ENCODE results near the gene SKP1. TPM values are rescaled to one million over a fixed set of nuclear protein-coding genes. Genes with fewer than 3 reads are reported as not detected.

Gene SKP1
- total RNA-seq (2011; cell fraction: chromatin; rRNA removed; ENCODE audit: low replicate concordance), result 90.0 and 233 TPM in 2 replicates
- 56.3 and 56.9 TPM in 2 replicates for total RNA-seq (2011; cell fraction: nucleolus; rRNA removed)
- total RNA-seq (2011; cell fraction: nucleoplasm; rRNA removed), result 128 and 219 TPM in 2 replicates
- total RNA-seq (2014; rRNA removed), result 259 and 301 TPM in 2 replicates
- total RNA-seq (2014; rRNA removed; fragmentation: Illumina TruSeq; extraction: Trizol), result 655 and 748 TPM in 2 replicates
- 621 and 639 TPM in 2 replicates for total RNA-seq (2015; rRNA removed; fragmentation: Illumina TruSeq; extraction: Trizol)
- 302 and 303 TPM in 2 replicates for total RNA-seq (2021)
- polyA plus RNA-seq (2011; rRNA removed), result 471 and 627 TPM in 2 replicates
- polyA plus RNA-seq (2011; cell fraction: cytosol; rRNA removed), result 91.9 and 240 TPM in 2 replicates
- 71.9 and 148 TPM in 2 replicates for polyA plus RNA-seq (2011; cell fraction: nucleus; rRNA removed)
- 488 and 491 TPM in 2 replicates for polyA plus RNA-seq (2012)
- polyA plus RNA-seq (2014; fragmentation: Illumina TruSeq; extraction: Trizol), result 809 and 876 TPM in 2 replicates
- 1,000 to 10,000 TPM; 2,075 to 2,109 TPM for polyA plus RNA-seq (2014; fragmentation: Nextera tagmentation; extraction: Ambion mirVana)
- 625 and 669 TPM in 2 replicates for polyA plus RNA-seq (2014; rRNA removed)
- polyA minus RNA-seq (2011; rRNA and poly(A)+ RNA removed), result 617 and 618 TPM in 2 replicates
- 97.3 and 126 TPM in 2 replicates for polyA minus RNA-seq (2011; cell fraction: cytosol; rRNA and poly(A)+ RNA removed)
- 44.0 and 74.6 TPM in 2 replicates for polyA minus RNA-seq (2011; cell fraction: nucleus; rRNA and poly(A)+ RNA removed)
- percentile 91 among the genes with signal in this experiment for Bru-seq, nascent RNA
- BruChase-seq, experiment 1, labeled RNA remaining after a 2-hour chase, result percentile 93 among the genes with signal in this experiment
- percentile 90 among the genes with signal in this experiment for BruChase-seq, experiment 2, labeled RNA remaining after a 6-hour chase
- long read RNA-seq, experiment 1, full-length matches to known transcripts, result 898 of 990 reads
- long read RNA-seq, experiment 1, partial matches to known transcripts, result 25 of 990 reads
- long read RNA-seq, experiment 1, other reads (novel, unspliced or antisense), result 67 of 990 reads
- long read RNA-seq, experiment 2, full-length matches to known transcripts, result 247 of 339 reads
- long read RNA-seq, experiment 2, partial matches to known transcripts, result 31 of 339 reads
- long read RNA-seq, experiment 2, other reads (novel, unspliced or antisense), result 61 of 339 reads
- long read RNA-seq, experiment 3, full-length matches to known transcripts, result 480 of 492 reads
- long read RNA-seq, experiment 3, partial matches to known transcripts, result 5 of 492 reads
- long read RNA-seq, experiment 3, other reads (novel, unspliced or antisense), result 7 of 492 reads

DNA sequence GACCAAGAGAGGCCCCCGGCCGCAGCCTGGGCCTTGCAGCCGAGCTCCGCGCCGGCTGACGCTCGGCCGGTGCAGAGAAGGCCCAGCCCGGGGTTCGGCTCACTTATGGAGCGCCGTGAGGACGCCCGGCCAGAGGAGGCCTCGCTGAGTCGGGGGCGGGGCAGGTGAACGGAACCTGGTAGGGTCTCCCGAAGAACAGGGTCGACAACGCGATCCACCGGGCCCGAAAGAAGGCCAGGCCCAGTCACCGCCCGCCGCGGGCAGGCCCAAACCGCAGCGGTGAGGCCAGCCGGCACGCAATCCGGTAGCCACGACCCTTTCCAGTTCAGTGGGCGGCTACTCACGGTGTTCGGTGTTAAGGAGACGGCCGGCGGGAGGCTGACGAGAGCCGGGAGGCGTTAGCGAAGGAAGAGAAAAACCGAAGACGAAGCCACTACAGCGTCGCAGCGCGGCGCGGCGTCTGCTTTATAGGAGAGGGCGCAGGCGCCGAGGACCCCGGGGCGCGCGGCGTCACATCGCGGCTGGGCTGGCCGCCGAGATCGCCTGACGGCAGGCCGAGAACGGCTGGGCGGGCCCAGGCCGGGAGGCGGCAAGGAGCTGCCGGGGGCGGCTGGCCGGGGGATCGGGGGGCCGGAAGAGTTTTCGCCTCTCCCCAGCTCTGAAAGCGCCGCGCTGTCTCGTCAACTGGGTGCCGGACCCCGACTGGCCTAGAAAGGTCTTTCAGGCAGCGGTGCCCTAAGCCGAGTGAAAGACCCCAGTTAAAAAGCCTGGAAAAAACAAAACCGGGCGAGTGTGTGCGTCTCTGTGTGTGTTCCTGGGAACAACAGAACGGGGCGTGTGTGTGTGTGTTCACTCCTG, at the start of gene SKP1:
Gene SKP1, minus strand, starts transcription at position 440 of the 858 bp plus-strand sequence. CDS start 2,928 bp downstream, outside the sequence.
- Histone ChIP-seq H3K9ac (ENCODE audit: insufficient read depth in 1 of 2, low read depth in 2 of 2, low read length in 2 of 2) (peak within 1 kb of the TSS; percentile 95 to 96), H3K4me3 (peak within 1 kb of the TSS; percentile 98), H2AFZ (ENCODE audit: low read depth, low read length) (peak within 1 kb of the TSS; percentile 99), H3K36me3 (ENCODE audit: control insufficient read depth, insufficient read depth, low read length) (peaks cover 26% of the 10 kb centered on the region), H3K27ac (ENCODE audit: extremely low read depth, low read depth, low read length) (peak within 1 kb of the TSS; percentile 97), H4K20me1 (replicated peaks; ENCODE audit: control insufficient read depth, insufficient read depth, low read length) (peaks cover 19% of the 10 kb centered on the region; the same call in 1 of the 2 replicates), H3K9me3 (replicated peaks; ENCODE audit: control insufficient read depth, insufficient read depth, low read depth, low read length) (no peaks in the 10 kb centered on the region), H3K9me1 (ENCODE audit: control insufficient read depth, insufficient read depth, low read length) (no peaks in the 10 kb centered on the region), H3K4me1 (replicated peaks in 1 of 2; ENCODE audit: control insufficient read depth in 2 of 2, insufficient read depth in 2 of 2, low read length in 2 of 2) (peaks cover 17 to 18% of the 10 kb centered on the region in 2 experiments), H3K4me2 (ENCODE audit: insufficient read depth, low read length) (peak within 1 kb of the TSS; percentile 98), H3K79me2 (ENCODE audit: control insufficient read depth, insufficient read depth, low read length) (peaks cover 51% of the 10 kb centered on the region), H3K27me3 (ENCODE audit: control insufficient read depth in 2 of 2, insufficient read depth in 2 of 2, low read length in 2 of 2) (no peaks in the 10 kb centered on the region)
- in situ Hi-C loops (cut with MboI), result no loop called here
- WGBS (ENCODE audit: insufficient coverage, low coverage, missing lambda C conversion rate), result under 1% methylated on average over 81 of the region's 92 CpGs
- intact Hi-C loops (cut with micrococcal nuclease), result loop anchor here (2.0 kb wide), 2 partner anchors 194 to 472 kb away; partner anchors contain the start of genes SEC24A and UBE2B
- ChIA-PET CTCF (ENCODE audit: low intra/inter-chr PET ratio) (no interaction called here), POLR2A (interaction anchor here (0.5 to 3.6 kb wide), 44 partner anchors 8 to 669 kb away, joined by 3 to 40 read pairs (median 4); partner anchors contain the start of genes C5orf24, PPP2CA, SEC24A and UBE2B)
- FAIRE-seq (peak; percentile 66), ATAC-seq (peak; percentile 89), DNase-seq (ENCODE audit: extremely low read depth in 1 of 4, low spot score in 3 of 4) (peak; percentile 89 to 93 (median 90))
- BruUV-seq (replicated peaks), result no TSS peak
- peak; percentile 87 for TF ChIP-seq FOXK1 (CRISPR knock-in tag; IDR thresholded peaks at IDR 0.05; ENCODE audit: borderline replicate concordance)
- TF ChIP-seq, protein P1, sequence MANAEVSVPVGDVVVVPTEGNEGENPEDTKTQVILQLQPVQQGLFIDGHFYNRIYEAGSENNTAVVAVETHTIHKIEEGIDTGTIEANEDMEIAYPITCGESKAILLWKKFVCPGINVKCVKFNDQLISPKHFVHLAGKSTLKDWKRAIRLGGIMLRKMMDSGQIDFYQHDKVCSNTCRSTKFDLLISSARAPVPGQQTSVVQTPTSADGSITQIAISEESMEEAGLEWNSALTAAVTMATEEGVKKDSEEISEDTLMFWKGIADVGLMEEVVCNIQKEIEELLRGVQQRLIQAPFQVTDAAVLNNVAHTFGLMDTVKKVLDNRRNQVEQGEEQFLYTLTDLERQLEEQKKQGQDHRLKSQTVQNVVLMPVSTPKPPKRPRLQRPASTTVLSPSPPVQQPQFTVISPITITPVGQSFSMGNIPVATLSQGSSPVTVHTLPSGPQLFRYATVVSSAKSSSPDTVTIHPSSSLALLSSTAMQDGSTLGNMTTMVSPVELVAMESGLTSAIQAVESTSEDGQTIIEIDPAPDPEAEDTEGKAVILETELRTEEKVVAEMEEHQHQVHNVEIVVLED (CRISPR knock-in tag; IDR thresholded peaks at IDR 0.05), result peak; percentile 77
- peak; percentile 79 for TF ChIP-seq PHF20 (IDR thresholded peaks at IDR 0.05; ENCODE audit: partially characterized antibody)
- TF ChIP-seq OTX1 (CRISPR knock-in tag; IDR thresholded peaks at IDR 0.05), result no peak
- peak; percentile 96 for TF ChIP-seq RBBP5 (IDR thresholded peaks at IDR 0.05; ENCODE audit: borderline replicate concordance, insufficient read depth, low read length, poor library complexity, severe bottlenecking)
- TF ChIP-seq, protein P2, sequence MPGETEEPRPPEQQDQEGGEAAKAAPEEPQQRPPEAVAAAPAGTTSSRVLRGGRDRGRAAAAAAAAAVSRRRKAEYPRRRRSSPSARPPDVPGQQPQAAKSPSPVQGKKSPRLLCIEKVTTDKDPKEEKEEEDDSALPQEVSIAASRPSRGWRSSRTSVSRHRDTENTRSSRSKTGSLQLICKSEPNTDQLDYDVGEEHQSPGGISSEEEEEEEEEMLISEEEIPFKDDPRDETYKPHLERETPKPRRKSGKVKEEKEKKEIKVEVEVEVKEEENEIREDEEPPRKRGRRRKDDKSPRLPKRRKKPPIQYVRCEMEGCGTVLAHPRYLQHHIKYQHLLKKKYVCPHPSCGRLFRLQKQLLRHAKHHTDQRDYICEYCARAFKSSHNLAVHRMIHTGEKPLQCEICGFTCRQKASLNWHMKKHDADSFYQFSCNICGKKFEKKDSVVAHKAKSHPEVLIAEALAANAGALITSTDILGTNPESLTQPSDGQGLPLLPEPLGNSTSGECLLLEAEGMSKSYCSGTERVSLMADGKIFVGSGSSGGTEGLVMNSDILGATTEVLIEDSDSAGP (CRISPR knock-in tag; IDR thresholded peaks at IDR 0.05), result no peak
- no peak for TF ChIP-seq ZBTB8A (IDR thresholded peaks at IDR 0.05; ENCODE audit: partially characterized antibody)
- no peak for TF ChIP-seq ADNP (tag; IDR thresholded peaks at IDR 0.05)
- TF ChIP-seq NCOA6 (IDR thresholded peaks at IDR 0.05), result no peak
- no peak for TF ChIP-seq ELF4 (CRISPR knock-in tag; IDR thresholded peaks at IDR 0.05)

All from K562 (cell line).